H1 (cell line): ENCODE measurements around the gene CNIH3. TPM values are rescaled to one million over a fixed set of nuclear protein-coding genes. Genes with fewer than 3 reads are reported as not detected.

Experiments used
- SIN3A ChIP-seq, 2 experiments: IDR thresholded peaks in 1 of 2; conservative IDR thresholded peaks in 1 of 2; 2 replicates each; pipeline ENCODE4 v1.6.1; 2011 to 2012; ENCODE audit warnings: low read length in 2 of 2, improper control_type of control experiment in 1 of 2, low read depth in 1 of 2, mild to moderate bottlenecking in 1 of 2
- polyA plus RNA-seq, 7 experiments: library from polyadenylated mRNA; depleted of rRNA in 3 of 7; stranded (reverse) in 5 of 7; unstranded in 2 of 7; fragments of >200 nt in 5 of 7; fragments of 200-250 nt in 2 of 7; gene quantifications; 1 replicate in 5 of 7; 2 replicates in 1 of 7; 4 replicates in 1 of 7; pipeline versions ENCODE4 v1.2.1 to v1.2.3, GENCODE V29; 2011 to 2013; ENCODE audit warnings: missing spikeins in 2 of 7, mixed read lengths in 2 of 7
- total RNA-seq: library from RNA; stranded (reverse); fragmentation: NEBNext Ultra II Directional; extraction: Animal tissue kit (Norgen Biotek cat#: 25700); gene quantifications from 2 replicates; pipeline ENCODE4 v1.2.1, GENCODE V29; 2021

Gene CNIH3
- total and polyA plus RNA-seq, 2 of the 8 experiments (the other 6 are each of a cell fraction or from before 2014, with no cell fraction given), result 3.7 to 5.6 TPM

DNA sequence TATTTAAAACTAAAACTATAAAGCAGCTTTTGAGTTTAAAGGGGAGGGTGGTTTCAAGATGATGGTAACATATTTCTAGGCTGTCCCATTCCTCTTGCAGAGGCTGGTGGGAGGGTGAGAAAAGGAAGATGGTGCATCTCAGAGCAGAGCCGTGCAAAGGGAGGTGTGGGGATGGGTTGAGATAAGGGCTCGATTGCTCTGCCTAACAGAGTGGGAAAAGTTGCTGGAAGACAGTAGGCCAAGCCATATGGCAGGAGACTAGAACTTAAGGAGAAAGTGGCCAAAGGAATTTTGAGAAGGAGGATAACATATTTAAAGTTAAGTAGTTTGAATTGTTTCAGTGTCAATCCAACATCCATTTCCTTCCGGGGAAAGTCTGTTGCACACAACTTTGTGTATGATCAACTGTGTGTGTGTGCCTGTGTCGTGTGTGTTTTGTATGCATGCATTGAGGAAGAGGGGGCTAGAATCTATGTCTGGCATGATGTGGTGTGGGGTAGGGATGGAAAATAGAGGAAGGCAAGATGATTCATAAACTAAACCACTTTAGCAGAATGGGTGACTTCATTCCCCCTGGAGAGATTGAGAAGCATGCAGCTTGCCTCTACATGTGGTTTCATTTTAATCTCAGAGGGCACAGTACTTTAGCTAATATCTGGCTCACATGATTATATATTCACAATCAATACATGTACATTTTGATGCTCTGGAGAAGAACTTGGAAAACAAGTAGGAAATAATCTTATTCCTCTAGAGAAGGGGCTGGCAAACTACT, 168.3 kb downstream of the CNIH3 start (continued):
- TF ChIP-seq SIN3A (conservative IDR thresholded peaks at IDR 0.05 in 1 of 2, IDR thresholded peaks at IDR 0.05 in 1 of 2; ENCODE audit: low read depth in 1 of 2, low read length in 2 of 2), result no peak
